NK-92 (cell line): Measurements from ENCODE around the gene NT5DC2.

Experiments
- DNase-seq: peaks from one replicate; lab custom pipeline; 2025; ENCODE audit not compliant: unreplicated experiment; lab: John Stamatoyannopoulos, UW

Gene NT5DC2

DNA sequence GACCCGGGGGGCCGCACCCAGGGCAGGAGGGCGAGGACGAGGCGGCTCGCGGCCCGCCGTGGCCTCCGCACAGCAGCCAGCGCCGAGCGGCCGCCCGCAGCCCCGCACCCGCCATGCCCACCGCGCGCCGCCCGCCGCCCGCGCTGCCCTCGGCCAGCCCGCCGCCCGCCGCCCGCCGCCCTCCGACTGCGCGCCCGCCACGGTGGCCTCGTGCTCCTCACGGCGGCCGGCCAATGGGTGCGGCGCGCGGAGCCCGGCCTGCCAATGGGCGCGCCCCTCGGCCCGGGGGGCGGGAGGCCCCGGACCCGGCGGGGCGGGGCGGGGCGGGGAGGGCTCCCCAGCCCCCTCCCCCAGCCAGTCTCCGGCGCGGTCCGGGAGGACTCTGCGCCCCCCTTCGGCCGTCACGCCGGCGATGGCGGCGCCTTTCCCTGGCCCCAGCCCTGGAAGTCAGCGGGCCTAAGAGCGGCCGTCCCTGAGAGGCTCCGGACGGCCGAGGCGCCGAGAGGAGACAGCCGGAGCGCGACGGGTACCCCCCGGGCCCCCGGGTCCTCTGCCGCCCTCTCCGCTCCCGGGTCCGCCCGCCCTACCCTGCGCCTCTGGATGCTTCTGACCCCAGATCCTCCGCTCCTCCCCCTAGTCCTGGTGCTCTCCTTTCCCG, at the start of gene NT5DC2:
TSS of gene NT5DC2 (minus strand) at position 235 of the 658 bp plus-strand sequence. CDS start at position 115, 120 bp downstream.
- DNase-seq: no peak

DNA sequence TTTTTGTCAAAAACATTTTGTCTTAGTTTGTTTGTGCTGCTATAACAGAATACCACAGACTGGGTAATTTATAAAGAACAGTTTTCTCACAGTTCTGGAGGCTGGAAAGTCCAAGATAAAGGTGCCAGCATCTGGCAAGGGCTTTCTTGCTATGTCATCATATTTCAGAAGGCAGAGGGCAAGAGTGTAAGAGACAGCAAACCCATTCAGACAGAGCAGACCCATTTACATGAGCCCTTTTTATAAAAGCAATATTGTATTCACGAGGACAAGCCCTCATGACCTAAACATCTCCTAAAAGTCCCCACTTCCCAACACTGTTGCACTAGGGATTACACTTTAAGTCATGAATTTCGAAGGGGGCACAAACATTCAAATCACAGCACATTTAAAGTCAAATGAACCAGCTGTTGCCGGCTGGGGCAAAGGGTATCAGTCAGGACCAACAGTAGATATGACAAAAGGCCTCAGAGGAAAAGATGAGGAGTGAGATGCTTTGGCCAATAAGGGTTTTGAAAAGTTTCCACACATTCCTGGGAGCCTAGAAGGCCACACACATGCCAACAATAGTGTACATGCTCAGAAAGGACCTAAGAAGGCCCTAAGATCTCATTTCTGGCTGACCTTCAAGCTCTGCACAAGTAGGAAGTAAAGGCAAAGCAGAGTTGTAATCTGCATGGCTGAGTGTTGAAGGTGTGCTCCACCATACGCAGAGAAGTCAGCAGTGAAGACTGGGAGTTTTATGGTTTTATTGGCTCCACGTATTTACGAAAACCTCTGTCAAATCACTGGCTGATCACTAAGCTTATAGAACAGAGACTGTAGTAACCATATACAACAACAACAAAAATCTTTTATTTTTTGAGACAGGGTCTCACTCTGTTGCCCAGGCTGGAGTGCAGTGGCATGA, 40.7 kb upstream of the NT5DC2 start:
- DNase-seq: no peak

DNA sequence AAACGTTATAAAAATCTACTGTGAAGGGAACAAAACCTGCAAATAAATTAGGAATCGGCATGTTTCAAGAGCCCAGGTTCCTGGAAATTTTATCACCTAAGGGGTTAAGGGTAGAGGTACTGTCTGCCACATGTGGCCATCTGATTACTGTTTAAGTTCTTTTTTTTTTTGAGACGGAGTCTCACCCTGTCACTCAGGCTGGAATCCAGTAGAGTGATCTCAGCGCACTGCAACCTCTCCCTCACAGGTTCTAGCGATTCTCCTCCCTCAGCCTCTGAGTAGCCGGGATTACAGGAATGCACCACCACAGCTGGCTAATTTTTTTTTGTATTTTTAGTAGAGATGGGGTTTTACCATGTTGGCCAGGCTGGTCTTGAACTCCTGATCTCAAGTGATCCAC, 38.6 kb upstream of the NT5DC2 start:
- no peak for DNase-seq

DNA sequence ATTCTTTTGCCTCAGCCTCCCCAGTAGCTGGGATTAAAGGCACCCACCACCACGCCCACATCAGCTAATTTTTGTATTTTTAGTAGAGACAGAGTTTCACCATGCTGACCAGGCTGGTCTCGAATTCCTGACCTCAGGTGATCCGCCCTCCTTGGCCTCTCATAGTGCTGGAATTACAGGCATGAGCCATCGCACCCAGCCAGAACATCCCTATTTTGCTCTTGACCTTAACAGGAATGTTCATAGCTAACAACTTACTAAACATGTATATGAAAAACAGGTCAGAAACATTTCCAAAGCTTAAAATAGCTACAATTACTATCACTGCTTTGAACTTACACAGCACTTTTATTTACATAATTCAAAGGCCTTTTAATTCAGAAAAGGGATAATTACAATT, 36.4 kb upstream of the NT5DC2 start:
- no peak for DNase-seq

DNA sequence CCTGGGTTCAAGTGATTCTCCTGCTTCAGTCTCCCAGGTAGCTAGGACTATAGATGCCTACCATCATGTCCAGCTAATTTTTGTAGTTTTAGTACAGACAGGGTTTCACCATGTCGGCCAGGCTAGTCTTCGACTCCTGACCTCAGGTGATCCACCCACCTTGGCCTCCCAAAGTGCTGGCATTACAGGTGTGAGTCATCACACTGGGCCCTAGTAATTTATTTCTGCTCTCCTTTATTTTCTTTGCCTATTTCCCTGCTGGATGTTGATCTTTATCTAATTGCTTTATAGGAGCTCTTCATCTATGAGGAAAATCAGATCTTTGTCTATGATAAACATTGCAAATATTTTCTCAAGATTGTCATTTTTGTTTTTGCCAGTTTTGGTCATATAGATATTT, 34.4 kb upstream of the NT5DC2 start:
- DNase-seq: no peak

DNA sequence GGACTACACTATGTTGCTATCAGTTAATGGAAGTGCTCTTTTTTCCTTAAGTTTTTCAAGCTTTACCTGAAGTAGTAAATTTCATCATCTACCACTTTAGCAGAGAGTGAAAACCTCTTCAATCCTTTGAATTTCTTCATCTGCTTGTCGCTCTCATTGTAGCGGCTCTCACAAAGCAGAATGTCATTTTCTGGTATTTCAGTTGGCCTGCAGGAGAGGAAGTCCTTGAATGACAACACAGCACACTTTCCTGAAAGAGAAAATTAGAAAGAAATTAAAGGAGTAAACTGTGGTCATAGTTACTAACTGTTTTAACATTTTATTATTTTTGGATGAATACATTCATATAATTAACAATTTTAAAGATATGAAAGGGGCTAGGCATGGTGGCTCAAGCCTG, 30.3 kb upstream of the NT5DC2 start:
- DNase-seq: no peak

DNA sequence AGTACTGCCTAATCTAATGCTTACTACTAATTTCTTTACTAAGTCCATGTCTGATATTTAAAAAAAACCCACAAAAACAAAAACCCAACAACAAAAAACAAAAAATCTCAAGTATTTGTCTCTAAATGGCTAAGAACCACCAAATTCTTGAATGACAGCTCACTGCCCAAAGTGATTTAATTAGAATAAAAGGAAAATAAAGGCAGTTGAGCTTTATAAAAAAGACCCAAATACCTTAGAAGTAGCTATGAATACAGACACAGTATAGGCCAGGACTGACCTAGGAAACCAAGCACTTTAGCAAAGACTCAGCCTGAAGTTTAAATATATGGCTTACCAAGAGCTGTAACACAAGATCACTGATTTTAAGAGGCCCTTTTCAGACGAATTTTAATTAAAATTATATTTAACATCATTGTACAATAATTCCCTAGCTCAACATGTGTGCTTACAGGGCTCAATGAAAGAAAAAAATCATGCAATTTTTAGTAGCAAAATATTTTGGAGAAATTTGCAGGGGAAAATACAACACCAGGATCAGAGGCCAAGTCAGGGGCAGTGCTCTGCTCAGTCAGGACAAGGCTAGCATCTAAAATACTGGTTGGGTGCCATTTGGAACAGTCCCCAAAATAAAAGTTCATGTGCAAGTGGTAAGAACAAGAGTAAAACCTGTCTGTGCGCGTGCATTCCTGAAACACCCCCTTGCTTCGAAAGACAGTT, 27.5 kb upstream of the NT5DC2 start:
- no peak for DNase-seq

DNA sequence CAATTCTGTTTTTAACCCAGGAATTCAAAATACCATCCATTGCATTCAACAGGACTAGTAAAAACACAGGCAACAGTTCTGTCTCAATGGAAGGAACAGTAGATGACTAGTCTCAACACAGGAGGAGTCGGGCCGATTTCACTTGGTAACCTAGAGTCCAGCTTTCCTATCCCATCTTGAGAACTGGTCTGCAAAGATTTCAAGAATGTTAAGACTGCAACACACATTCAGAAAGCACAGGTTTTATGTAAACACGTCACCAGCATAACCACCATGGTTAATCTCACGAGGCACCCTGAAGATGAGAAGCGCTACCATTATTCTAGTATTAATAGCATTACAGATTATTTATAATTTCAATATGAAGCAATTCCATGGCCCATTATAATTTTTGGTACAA, 24.8 kb upstream of the NT5DC2 start:
- no peak for DNase-seq

DNA sequence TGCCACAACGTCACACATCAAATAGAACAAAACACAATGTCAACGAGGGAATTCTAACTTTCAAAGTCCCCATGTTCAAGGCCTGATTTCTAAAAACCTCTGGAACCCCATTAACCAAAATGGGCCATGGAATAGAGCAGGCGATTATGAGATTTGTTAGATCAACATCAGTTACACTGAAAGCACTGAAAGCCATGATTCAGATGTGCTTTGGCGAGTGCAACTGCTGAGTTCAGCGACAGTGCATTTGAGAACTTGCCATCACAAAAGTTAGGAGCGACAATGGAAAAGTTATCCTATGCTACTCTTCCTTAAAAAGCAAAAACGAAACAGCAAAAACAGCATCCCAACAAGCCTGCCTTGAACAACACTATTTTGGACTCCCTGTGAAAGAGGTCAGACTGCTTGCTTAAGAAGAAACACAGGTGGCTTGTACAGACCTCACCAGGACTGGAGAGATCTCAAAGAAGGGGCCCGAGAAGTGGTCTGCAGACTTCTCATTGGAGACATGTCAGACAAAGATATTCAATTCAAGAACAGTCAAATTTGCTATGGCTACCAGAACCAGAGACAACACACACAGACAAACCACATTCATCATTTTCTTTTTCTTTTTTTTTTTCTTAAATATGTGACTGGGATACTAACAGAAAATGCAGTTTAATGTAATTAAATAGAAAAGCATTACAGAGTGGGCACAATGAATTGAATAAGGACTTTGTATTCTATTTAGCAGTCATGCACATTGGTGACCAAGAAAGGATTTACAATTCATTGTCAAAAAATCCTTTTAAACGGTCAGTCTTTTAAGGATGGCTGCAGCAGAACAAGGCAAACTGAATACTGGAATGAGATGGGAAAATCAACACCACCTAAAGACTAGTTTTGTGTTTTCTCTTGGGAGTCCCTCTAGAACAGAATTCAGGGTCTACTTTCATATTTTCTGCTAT, 23.6 kb upstream of the NT5DC2 start:
- no peak for DNase-seq

DNA sequence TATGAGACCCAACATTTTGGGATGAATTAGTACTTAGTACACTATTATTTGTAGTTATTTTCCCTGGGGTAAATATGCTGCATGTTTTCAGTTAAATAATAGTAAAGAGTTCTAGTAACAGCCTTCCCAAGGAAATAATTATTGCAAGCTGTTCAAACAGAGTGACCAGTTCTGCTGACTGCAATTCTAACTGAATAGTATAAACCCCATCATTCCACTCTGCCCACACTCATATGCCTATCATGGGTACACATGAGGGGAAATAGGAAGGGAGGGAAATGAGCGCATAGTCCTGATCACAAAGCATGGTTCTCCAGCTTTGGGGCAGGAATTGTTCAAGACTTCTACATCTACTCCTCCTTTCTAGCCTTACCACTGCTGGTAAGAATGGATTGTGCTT, 21.4 kb upstream of the NT5DC2 start:
- no peak for DNase-seq

DNA sequence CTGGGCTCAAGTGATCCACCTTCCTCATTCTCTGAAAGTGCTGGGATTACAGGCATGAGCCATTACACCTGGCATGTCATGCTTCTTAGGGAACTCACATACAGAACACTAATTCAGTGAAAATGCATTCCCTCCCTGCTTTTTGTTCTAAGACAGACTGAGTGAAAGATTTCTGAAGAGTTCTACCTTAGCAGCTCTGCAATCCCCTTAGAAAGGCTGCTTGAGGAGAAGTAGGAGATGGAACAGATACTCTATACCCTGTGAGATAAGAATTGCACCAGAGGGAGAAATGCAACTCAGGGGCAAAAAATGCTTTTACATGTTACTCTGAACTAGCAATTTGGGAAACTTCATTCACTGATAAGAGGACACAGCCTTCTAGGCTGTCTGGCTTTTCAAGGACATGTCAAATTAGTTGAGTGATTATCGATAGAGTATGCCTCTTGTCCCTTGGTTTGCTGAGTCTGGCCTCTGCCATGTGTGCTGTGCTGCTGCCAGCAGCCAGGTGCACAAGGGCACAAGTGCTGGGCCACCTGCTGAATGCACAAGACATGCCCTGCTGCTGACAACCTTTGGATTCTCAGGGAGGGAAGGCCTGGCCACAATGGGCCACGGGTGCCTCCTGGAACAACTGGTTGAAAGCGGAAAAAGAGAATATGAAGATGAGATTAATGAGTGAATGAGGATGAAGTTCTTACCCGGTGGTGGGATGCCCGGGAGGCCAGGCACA, 20.5 kb upstream of the NT5DC2 start:
- DNase-seq: no peak

DNA sequence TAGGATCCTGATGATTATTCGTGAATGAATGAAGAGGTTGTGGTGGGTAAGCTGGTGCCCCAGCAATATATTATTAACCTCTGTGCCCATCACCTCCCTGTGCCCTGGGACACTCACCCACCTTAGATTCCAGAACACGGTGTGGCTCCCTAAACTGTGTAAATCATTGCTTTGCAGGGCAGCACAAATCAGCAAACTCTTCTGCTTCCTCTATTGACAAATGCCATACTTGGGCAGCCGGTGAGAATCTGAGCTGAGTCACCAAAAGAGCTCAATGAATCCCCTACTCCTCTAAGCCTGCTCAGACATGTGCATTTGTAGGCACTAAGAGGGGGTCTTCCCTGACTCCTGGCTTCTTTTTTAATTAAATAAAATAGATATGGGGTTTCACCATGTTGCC, 18.4 kb upstream of the NT5DC2 start:
- no peak for DNase-seq

DNA sequence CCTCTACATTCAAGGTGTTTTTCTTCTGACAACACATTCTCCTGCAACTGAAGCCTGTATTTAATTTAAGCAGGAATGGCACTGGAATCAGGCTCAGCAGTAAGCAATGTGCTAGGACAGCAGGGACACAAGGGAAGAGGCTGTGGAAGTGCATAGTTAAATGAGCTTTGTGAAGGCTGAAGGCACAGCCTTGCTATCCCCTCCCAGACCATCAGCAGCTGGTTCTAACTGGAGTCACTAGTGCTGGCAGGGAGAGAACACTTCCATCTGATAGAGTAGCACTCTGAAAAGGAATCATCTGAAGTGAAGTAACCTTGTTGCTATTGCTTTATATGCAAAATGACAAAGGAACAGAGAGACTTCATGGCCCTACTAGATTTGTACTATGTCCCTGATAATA, 17.5 kb upstream of the NT5DC2 start:
- DNase-seq: no peak

DNA sequence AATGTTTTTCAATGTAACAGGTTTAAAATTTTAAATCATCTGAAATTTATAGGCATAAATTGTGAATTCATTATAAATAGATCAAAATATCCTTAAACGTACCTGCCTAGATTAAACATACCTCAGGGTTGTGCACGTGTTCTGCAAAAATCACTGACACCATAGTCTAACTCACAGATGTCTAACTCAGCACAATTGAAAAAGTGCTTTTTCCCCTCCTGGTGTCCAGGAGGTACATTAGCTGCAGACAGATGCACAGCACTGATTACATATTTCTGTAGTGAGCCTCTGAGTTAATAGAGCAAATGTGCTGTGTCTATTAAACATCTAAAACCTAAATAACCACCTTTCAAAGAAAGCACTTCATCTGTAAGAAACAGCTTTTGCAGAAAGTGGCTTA, 13.5 kb upstream of the NT5DC2 start:
- DNase-seq: no peak

DNA sequence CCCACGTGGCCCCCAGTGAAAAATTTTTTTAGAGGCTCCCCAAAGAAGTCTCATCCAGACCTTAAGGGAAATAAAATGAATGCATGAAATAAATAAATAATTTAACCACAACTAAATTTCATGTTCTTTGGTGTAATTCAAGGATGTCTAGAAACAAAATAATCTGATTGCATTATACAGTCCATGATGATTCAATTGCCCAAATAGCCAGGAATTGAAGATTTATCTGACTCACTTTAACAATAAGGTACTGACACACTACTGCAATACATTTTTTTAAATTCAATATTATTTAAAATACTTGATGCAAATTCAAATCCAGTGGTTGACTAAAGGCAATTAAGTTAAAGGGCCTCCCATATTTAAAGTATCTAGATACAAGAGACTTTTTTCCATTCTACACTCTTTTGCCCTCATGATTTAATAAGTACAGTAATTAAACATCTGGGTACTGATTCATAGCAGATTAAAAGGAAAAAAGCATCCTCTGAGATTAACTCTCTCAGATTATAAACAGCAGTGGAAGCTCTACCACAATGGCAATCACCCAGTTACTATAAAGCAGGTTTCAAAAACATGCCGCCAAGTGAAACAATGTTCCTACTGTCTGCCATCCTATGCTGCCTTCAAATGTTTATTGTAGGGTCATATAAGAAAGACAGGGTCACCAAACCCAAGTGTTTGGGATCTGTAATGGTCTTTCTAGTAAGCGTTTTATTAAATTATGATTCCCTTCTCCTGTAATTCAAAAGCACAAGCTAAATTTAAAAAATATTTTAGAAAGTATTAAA, 12.6 kb upstream of the NT5DC2 start:
- DNase-seq: no peak

DNA sequence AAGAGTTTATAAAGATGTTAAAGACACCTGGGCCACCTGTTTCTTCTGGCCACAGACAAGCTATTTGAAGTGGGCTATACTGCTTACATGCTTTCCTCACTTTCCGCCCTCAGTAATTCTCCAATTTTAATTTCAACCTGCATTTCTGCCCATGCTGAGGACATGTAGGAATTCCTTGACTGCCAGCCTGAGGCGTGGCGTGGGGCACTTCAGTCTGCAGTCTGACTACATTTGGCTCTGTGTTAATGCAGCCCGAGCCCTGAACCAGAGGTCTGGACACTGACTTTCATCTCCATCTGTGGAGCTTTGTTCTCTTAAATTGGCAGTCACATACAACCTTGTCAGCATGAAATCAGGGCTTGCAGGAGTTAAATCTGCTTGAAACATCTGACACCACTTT, 11.3 kb upstream of the NT5DC2 start:
- DNase-seq: no peak

DNA sequence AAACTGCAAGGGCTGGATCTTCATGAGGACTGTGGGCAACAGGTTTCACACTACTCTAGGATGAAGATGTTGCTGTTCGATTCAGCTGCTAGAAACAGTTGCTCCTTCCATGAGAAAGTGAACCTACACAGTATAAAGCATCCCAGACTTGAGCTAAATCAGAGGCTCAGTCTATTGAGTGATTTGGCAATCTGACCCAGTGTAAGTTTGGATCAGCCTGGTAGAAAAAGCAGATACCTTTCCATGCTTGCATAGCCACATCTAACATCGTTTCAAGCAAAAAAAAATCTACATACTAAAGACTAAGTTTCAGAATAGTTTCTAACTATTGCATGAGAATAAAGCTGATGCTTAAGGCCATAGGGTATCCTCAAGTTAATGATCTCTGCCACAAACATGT, 7.4 kb upstream of the NT5DC2 start:
- DNase-seq: no peak

DNA sequence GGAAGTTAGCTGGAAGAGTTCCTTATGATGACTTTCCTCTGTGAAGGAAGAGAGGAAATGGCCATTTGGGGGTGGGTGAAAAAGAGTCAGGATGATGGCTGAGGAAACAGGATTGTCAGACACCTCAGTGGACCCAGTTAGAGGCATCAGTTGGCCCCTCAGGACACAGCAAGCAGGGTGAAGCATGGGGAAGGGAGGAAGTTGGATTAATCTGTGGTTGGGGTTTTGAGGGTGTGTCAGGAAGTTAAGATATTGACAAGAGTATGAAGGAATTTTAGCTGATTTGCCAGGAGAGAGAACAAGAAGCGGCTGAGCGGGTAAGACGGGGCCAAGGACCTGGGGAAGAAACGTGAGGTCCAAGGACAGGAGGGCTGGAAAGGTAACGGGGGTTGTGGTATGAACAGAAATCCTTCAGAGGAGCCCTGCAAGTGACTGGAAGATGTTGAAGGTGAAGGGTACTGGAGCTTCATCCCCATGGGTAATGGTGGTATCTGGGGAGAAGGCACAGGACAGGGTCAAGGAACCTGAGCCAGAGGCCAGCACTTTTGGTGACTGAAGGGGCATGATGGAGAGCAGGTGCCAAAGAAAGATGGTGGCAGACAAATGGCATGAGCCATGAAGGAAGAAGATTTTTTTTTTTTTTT, 5.5 kb upstream of the NT5DC2 start:
- no peak for DNase-seq
